ENCODE results near the gene ANO2.
A peak's percentile ranks its signal among the peaks of the same experiment; 100 is the strongest.

ANO2 gene

DNA sequence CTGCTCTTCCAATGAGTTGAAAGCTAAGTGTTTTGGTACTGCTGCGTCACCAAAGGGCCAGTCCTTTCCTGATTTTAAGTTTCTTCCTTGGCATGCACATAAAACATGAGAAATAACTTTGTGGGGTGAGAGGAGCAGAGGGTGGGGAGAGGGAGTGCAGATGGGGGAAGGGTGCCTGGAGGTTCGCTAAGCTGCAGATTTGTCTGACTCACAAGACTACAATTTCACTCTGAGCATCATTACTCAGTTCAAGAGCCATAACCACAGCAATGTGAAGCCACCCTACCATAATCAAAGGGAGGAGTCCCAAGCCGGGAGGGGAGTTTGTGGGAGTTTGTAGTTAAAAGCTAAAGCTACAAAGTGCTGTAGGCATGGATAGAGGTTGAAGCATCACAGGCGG lies 136.1 kb downstream of the ANO2 start:
- DNase-seq = peak; percentile 78

DNA sequence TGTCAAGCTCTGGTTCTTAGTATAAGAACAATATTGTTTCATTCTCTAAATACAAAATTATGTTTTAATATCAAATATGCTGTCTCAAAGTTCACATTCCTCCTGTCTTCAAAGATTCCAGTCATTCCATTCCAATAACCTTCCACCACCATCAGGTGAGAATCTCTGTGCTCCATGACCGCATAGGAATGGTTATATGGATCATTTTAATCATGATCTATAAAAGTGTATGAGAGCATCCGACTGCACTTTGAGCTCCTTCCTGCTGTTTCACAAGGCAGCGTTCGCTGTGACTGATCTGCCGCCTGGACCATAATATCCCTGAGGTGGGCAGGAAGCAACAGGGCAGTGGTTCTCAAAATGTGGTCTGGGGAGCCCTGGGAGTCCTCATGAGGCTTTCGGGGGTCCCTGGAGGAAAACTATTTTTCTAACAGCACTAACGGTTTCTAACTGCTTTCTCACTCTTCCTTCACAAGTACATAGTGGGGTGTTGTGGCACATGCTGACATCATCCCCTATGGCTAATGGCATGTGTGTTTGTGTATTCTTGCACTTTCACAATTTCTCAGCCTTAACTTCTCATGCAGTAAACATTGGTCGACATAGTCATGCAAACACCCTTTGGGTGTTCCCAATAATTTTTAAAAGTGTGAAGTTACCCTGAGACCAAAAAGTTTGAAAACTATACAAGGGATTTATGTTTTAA lies 137.4 kb downstream of the ANO2 start:
- DNase-seq = no peak

DNA sequence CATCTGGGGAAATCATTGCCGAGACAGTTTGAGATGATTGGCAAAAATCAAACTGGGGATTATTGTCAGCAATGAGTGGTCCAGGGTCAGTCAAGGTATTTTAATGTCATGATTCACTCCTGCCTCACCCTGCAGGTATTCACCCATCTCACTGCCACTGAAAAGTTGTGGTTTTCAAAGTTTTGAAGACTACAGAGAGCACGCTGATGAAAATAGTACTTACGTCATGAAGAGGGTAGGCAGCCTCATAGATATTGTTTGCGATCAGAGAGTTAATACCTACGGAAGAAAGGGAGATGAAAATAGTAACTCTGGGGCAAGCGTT lies 138.0 kb downstream of the ANO2 start:
- no peak for DNase-seq

DNA sequence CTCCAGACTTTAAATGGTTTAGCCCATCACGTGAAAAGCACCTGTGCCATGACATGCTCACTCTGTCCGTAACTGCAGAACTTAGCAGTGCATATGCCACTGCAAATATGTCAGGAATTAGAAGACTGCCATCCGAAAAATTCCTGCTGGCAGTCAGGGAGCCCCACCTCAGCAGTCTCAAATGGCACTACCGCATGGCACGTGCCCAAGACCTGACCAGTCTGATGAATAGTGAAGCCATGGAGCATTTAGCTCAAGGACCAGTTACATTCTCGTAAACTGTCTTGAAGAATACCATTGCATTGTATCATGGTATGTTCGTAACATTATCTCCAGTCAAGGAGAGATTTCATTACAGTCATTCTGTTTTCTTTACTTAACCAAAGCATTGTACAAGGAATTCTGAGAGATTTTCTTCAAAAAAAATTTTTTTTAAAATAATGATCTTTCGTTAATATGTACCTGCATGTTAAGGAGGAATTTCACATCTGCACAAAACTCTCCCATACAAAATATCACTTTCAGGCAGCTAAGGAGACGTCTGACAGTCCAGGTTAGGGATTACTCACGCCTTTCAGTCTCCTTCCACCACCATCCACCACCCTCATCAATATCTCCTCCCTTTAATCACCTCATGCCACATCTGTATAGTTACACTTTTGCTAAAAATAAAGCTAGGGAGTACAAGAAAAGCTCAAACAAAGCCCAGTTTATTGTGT lies 138.5 kb downstream of the ANO2 start:
- no peak for DNase-seq

DNA sequence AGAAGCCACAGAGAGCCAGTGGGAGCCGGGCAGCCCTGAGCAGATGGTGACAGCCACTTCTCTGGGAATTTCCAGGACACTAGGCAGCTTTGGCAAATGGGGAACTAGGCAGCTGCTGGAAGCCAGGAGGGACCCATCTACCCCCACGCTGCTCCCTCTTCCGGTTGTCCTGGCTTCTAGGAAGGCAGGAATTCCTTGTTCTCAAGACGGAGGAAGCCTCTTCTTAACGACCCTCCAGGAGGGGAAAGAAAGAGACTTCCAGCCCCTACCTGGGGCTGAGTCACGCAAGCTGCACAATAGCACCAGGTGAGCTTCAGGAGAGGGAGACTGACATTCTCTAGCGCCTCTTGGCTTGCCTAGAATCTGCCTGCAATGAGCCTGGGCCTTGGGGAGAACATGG lies 141.5 kb downstream of the ANO2 start:
- peak; percentile 55 for DNase-seq

DNA sequence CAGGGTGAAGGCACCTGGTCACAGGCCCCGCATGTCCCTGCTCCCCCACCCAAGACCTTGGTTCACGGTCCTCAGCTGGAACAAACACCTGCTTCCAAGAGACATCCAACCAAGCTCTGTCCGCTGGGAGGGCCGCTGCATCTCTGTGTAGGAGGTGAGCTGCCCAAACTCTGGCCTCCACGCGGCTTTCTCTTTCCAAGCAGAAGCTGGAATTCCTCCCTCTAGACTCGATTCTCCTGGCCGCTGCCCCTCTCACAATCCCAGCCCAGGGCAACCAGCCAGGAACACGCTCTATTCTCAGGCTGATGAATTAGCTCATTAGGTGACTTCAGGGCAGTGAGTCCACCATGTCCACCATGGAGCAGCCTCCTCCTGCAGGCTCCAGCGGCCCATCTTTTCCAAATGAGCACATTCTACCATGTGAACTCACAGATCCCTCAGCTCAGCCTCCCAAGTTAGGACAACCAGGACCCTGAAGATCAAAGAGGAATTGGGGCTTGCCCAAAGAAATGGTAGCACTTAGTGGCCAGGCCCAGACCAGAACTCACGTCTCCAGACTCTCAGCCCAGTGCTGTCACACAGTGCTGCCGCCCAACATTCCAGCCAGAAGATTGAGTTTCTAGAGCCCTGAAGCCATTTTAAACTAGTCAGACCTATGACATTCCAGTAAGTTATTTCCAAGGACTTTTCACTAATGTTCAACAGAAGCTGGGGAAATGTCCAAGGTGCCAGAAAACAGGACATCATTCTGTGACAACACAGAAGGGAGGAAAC lies 146.6 kb downstream of the ANO2 start:
- DNase-seq = peak; percentile 70

DNA sequence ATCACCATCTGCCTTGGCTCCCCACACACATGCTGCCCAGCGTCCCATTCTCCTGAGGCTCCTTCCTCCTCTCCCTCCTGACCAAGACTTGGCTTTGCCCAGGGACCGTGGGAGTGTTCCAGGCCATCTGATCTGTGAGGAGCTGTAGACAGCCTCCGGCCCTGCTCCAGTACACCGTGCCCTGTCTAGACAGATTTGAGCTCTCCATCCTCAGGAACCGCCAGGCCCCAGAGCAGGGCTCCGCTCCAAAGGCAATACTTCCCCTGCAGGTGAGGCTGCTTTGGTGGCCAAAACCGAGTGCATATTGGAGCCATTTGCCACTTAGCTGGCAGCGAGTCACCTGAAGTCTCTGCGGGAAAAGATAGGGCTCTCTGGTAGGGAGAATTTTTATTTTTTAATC lies 147.4 kb downstream of the ANO2 start:
- no peak for DNase-seq

DNA sequence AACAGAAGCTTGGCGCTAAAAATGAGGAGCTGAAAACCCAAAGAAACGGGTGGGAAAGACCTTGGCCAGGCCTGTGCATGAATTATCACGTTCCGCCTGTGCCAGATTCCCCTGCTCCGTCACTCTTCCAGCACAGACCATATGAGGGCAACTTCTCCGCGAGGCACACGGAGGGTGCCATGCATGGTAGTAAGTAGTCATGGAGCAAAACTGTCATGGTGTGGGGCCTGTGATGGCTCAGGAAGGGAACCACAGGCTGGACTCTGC lies 148.2 kb downstream of the ANO2 start:
- peak; percentile 44 for DNase-seq

DNA sequence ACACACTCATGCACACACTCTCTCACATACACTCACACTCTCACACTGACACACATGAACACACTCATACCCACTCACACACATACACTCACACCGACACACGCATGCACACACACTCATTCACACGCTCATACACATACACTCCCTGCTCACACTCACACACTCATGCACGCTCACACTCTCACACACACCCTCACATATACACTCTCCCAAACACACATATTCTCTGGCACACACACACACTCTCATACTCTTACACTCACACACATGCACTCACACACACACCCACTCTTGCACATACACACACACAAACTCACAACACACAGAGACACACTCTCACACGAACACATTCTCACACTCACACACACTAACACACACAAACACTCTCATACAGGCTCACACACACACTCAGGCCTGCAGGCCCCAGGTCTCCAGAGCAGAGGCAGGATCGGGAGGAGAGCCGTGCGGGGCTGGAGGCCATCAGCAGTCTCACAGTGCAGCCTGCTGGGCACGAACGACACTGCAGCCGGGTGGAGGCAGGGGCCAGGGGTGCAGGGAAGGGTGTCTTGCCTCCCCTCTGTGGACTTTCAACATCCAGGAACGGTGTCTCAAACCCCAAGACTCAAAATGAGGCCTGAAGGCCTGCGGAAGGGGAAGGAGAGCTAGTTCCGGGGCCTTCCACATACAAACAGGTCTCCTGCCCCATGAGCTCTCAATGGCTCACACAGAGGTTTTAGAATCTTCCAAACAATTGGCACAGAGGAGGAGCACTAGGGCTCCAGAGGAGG lies 148.7 kb downstream of the ANO2 start:
- peak; percentile 87 for DNase-seq

DNA sequence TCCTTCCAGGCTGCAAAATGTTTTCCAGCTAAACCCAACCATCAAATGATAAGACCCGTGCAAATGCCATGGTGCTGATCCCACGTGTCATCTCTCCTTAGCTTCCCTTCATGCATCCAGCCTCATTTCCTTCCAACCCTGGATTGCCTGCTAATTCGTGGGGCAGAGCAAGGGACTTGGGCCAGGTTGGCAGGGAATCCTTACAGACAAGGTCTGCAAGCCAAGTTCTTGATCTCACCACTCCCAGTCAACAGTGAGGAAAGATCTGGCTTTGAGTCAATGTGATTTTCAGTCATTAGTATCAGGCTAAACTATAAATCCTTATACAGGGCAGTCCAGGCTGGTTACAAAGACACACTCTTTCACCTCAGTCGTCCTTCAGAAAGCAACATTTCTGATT lies 150.9 kb downstream of the ANO2 start:
- DNase-seq = peak; percentile 32

DNA sequence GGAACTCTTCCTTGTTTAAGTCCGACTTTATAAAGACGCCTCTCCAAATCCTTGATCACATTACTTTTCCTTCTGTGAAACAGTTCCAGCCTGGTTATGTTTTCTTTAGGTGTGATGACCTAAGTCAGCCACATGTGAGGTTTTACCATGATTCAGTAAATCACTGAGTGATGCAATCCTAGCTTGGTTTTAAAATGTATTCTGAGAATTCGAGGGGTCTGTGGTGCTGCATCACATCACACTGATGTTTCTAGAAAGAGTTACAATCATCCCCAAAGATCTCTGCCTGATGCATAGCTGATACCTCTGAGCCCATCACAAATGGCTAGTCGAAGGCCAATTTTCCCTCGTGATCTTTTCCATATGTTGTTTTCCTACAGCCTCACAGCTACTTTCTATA lies 152.7 kb downstream of the ANO2 start:
- DNase-seq = peak; percentile 15

DNA sequence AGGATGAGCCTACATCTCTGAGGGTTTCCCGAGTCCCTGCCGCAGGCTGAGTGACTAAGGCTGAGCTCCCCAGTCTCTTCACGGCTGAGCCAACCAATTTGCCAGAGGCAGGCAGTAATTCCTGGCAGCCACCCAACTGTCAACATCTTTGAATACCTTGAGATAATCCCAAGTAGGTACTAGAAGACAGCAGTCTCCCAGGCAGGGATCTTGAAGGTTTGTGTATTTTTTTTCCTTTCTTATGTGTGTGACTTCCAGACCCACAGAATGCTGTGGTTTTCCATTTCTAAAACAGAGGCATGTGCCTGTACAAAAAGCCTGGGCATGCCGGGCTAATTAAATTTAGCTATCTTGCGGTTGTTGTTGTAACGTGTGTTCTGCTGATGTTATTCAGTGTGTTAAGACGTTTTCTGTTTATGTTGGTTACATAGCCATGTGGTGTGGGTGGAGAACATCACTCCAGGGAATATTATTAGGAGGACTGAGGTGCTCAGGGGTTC lies 155.5 kb downstream of the ANO2 start:
- no peak for DNase-seq

DNA sequence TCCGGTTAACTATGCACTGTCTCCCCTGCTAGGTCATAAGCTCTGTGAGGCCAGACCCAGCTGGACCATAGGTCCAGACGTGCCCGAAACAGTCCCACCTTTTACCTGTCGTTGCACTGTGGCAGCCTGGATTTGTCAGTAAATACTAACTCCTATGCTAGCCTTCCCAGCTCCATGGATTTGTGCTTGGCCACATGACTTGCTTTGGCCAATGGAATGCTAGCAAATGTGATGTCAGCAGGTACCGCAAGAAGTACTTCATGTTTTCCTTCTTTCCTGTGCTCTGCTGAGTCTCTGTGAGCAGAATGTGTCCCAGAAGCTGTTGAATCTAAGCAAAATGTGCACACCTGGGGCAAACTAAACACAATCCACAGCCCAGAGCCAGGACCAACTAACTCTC lies 157.2 kb downstream of the ANO2 start:
- DNase-seq = peak; percentile 40

DNA sequence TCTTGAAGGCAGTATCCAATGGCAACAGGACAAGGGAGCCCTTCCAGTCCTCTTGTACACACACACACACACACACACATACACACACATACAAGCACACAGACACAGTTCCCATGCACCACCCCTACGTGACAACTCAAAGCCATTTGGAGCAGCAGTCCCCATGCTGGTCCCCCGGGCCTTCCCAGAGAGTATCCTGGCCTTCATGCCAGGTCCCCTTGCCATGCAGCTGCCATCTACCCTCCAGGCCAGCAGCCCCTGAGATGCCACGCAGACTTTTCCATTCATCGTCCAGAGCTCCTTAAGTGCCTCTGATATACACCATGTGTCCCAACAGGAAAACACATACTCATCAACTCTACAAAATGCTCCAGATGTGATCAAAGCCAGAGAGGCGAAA lies 159.5 kb downstream of the ANO2 start:
- DNase-seq = peak; percentile 29

DNA sequence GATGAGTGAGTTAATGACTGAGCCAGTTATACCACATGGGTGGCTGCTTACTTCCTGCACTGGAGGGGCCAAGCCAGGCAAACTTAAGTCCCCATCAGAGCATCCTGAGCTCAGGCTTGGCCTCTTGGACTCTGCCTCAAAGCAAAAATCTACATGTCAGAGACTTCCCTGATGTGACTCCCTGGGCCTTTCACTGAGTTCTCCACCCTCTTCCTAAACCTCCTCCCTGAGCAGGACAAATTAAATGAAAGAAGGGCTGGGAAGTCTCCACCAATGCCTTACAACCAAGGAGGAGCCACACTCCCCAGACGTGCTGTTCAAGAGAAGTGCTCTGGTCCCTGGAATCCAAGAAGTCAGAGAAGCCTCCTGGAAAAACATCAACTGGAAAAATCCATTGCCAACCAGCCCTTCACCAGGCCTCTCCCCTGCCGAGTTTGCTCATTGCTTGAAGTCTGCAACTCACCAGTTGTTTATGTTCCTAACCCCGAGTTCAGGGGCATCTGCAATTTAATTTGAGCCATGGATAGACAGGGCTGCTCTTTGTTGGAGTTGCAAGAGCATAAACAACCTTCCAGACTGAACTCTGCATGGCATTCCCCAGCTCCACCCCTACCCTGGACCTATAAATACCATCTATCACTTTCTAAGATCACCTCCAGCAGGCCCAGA lies 160.5 kb downstream of the ANO2 start:
- DNase-seq = peak; percentile 33

DNA sequence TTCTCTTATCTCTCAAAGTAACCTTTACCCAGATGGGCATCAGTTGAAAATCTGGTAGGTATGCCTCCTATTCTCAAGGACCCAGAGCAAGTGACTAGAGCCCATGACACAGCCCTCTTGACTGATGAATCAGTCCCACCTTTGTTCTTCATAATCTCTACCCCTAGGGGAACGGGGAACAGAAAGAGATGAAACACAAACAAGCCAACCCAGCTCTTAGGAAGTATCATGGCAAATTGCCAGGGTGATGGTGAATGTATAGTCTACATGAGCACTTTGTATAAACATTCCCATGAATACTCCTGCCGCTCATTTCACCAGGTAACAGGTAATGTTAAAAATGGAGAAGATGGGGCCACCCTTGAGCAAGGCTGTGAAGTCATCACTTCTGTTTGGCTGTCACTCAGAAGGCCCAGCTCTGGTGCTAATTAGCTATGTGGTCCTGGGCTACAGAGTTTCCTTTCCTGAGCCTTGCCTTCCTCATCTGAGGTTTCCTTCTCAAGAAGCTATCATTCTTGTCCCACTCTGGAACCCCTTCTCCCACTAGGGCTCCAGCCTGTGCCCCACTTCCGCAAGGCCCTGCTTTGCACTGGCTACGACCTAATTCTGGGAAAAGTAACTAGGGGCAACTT lies 161.7 kb downstream of the ANO2 start:
- DNase-seq = peak; percentile 14

DNA sequence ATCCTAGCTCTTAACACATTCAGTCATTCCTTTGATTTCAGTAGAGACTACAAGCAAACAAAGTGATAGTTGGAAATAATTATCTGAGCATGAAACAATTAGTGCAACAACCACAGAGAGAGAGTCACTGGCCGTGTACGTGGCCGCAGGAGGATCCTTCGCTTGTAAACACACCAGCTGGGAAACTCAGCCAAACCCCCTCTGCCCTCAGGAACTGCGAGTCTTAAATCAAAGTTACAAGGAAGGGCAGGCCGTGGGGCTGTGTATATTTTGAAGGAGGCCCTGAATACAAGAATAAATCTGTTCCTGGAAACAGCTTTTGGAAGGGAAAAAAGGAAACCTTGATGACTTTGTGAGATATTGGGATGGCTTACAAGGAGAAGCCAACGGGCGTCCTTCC lies 164.5 kb downstream of the ANO2 start:
- DNase-seq = peak; percentile 48

DNA sequence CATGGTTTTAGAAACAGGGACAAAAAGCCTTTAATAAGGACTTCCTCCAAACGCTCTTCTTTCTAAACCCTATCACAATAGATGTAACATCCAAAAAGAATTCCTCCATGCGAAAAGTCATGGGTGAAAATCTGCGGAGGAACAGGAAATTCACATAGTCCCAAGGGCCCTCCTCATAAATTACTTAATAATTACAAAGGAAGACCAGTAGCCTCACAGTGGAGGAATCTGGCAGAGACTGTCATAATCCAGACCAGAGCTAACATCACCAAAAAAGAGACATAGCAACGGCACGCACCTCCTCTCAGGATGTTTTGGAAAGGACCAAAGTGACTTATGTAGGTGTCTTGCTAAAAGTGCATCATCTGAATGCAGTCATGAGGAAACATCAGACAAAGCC lies 165.7 kb downstream of the ANO2 start:
- DNase-seq = no peak

DNA sequence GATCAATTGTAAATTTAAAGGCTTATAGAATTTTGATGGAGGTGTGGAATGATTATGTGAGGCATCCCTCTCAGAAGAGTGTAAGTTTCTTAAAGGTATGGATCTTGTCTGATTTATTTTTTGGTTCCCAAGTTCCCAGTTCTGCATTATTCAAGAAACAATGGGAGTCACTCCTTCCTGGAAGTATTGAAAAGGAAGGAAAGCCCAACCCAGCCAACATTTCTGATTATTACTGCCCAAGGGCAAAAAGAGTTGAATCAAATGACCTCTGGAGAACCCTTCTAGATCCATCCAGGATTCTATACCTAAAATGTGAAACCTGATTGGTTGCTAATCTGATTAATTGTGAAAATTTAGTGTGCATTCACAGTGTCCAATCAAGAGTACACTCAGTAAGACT lies 166.2 kb downstream of the ANO2 start:
- no peak for DNase-seq

DNA sequence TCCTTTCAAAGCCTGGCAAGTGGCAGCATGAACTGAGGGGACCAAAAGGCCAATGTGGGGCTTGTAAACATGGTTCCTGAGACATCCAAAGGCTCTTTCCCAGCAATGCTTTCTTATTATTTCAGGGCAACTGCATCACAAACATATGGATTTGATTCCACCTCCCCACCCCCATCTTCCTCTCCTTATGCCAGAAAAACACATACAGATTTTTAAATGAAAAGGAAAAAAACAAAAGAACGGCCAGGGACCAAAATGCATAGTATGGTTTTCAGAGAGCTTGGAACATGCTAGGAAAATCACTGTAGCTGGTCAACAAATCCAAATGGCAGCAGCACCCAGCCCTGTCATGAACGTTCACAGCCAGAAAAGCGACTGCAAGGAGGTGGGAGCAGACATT lies 167.6 kb downstream of the ANO2 start:
- no peak for DNase-seq

DNA sequence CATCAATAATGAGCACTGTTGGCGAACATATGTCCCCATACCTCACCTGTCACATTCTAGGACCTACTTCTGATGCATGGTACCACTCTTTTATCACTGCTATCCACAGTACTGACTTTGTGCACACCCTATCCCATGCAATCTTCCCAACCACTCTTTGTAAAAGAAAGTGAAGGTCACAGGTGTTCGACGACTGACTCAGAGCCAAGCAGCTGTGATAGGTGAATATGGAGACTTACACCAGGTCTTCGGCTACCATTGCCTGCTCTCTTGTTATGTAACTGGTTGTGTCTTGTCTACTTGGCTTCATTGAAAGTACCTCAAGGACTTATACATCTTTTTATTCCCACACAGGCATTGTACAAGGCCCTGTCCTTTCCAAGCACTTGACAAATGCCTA lies 169.0 kb downstream of the ANO2 start:
- no peak for DNase-seq

DNA sequence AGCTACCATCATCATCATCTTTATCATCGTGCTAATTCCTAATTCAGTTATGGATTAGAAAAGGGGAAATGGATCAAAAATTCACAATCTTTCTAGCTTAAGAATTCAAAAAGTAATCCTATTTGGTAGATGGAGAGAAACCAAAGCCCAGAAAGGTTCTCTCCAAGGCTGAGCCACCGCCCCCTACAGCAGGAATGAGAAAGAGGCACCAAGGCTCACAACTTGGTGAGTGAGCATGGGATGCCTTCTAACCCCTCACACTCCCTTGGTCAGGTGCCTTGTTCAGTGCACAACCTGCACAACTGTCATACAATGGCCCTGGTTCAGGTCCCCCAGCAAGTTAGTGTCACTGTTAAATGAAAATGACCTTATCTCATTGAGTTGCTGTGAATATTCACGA lies 171.5 kb downstream of the ANO2 start:
- peak; percentile 44 for DNase-seq
